ENCODE results near the gene WDR83.
A peak's percentile ranks its signal among the peaks of the same experiment; 100 is the strongest.
"Not testable (repeated sequence)": the region's sequence is repeated elsewhere in the genome, so short reads cannot be mapped to it uniquely, and the experiment has no call there.

WDR83 gene

DNA sequence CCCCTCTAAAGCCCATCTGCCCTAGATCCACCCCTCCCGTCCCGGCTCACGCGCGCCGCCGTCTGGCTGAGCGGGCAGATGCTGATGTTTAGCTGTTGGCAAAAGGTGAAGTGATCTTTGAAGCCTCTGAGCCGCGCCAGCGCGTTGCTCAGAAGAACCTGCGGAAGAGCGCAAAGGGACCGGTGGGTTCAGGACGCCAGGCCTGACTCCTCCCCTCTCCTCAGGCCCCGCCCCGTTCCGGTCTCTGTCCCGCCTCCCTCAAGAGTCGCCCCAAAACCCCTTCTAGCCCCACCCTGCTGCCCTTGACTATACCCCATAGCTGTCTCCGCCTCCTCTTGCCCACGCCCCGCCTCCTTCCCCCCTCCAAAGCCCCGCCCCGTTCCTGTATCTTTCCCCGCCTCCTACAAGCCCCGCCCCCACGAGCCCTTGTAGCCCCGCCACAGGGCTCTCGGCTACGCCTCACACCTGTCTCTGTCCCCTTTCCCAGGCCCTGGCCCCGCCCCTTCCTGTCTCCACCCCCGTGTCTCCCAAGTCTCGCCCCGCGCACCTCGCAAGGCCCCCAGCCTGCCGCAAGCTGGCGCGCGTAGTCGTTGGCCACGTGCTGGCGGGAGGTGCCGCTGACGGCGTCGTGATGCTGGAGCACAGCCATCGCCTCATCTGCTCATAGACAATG, 9.6 kb upstream of the WDR83 start:
- no peak for DNase-seq (ENCODE audit: low spot score)

DNA sequence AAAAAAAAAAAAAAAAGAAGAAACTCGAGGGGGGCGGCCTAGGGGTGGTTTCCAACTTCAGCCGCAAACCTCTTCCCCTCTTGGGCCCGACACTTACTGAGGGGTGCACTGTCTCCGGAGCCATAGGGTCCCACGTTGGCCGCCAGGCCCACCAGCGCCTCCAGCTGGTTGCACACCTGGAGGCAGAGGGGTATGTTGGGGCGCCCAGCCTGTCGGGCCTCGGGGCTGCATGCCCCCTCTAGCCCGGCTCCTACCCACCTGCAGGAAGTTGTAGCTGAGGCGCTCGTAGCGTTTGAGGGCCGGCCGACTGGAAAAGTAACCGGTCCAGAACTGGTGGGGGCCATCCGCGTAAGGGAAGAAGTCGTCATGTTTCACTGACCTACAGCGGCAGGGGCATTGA, 8.6 kb upstream of the WDR83 start:
- no peak for DNase-seq (ENCODE audit: low spot score)

- no peak for DNase-seq (ENCODE audit: low spot score)
These were observed 5.6 kb upstream of the WDR83 start for GRCh38 chr19:12660980-12661379.

GRCh38 chr19:12664406-12665280, 2.0 kb upstream of the WDR83 start:
- DNase-seq (ENCODE audit: low spot score): no peak

DNA sequence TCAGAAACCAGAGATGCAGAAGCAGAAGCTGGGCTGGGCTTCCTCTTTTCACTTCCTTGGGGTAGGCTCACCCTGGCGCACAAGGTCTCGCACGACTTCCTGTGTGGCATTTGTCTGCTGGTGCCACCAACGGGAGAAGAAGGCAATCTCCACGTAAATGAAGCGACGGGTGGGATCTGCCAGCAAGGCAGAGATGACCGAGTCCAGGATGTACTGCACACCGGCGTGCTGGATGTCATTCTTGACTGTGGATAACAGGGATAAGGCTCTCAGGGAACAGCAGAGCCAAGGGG, 1.4 kb upstream of the WDR83 start:
- DNase-seq (ENCODE audit: low spot score): no peak

DNA sequence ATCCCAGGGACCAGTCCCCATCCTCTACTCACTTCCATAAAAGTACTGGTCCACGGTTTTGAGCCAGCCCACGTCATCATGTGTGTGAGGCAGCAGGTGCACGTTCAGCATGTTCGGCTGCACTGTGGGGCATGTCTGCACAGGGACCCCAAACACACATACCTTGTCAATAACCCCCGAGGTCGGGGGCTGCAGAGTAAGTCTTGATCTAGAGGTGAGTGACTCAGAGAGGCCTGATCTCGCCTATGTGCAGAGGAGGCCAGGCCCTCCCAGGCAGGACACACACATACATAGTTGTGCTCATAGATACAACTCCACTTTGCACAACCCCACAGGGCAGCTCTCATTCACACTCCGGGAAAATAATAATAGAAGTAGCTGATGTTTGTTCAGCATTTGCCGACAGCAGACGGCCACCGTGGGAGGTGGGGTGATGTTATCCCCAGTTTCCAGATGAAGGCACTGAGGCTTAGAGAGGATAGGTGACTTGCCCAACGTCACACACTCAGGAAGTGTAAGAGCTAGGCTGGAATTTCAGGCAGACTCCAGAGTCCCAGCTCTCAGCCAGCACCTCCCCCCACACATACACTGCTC, 839 bp upstream of the WDR83 start:
- DNase-seq (ENCODE audit: low spot score): no peak

- DNase-seq (ENCODE audit: low spot score): no peak
These were observed 1.2 kb downstream of the WDR83 start for GRCh38 chr19:12667731-12668302.

DNA sequence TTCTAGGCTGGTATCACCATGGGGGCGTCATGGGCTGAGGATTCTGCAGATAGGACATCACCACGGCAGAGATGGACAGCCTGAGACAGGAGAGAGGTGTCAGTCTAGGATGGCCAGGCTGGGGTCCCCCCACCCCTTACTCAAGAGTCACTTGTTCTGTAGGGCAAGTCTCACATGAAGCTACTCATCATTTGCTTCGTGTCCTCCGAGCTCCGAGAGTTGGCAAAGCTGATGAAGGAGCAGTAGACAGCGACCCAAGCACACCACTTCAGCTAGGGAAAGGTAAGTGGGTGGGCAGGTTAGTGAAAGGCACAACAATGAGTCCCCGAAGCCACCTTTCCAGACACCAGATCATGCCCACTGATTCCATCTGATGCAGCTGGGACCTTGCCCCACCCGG, 1.7 kb downstream of the WDR83 start:
- DNase-seq (ENCODE audit: low spot score): no peak

DNA sequence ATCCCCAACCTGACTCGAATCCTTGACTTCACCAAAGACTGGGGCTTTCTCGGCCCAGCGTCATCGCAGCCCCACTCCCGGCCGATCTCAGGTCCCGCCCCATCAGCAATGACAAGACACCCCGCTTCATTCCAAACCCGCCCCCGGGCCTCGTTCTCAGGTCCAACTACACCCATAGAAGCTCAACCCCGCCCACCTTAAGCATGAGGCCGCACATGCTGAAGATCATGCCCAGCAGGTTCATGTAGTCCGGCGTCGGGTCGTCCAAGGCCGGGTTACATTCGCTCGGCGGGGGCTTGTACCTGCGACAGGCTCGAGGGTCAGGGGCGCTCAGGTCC, 2.3 kb downstream of the WDR83 start:
- DNase-seq (ENCODE audit: low spot score): peak; percentile 63

DNA sequence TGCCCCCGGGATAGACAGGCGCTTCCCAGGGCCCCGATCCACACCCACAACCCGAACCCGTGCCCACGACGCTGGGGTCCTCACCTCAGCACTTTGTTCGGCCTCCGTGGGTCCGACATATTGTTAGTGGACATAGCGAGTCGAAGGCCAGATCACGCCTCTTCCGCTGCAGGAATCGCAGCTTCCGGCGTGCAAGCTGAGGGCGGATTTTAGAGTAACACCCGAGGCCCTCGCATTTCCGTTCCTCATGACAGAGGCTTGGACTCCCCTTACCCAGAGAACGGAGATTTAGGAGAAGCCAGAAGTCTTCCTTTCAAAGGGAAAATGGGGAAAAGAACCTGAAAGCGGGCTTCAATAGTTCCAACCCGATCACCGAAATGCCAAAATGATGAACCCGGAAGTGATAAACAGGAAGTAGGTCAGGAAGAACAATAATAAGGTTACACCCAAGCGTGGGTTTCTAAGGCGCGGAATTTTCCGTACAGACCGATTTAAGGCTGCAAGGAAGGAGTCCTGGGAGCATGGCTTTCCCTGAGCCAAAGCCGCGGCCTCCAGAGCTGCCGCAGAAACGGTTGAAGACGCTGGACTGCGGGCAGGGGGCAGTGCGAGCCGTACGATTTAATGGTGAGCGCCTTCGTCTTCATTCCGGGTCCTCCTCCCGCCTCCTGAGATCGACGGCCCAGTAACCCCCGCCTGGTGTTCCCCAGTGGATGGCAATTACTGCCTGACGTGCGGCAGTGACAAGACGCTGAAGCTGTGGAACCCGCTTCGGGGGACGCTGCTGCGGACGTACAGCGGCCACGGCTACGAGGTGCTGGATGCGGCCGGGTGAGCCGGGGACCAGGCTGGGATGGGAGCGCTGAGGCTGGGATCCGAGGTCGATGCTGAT, 2.9 kb downstream of the WDR83 start:
- peak; percentile 82 for DNase-seq (ENCODE audit: low spot score)

DNA sequence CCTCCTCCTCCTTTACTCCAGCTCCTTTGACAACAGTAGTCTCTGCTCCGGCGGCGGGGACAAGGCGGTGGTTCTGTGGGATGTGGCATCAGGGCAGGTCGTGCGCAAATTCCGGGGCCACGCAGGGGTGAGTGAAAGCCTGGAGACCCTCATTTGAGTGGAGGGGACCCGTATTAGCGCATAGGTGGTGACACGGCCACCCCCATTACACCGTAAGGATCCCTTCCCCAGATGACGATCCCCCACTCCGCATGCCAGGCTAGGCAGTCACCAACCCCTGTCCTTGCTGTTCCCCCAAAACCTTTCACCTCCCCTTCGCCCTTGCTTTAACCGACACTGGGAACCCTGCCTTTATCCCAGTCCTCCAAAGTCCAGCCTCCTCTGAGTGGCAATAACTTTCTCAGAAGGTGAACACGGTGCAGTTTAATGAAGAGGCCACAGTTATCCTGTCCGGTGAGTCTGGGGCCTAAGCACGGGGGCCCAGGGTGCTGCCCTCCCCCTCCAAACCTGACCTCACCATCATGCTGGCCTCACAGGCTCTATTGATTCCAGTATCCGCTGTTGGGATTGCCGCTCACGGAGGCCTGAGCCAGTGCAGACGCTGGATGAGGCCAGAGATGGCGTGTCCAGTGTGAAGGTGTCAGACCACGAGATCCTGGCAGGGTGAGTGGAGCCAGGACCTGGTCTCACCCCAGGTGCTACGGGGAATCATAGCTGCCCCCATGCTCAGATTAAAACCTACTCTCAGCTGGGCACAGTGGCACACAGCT, 3.7 kb downstream of the WDR83 start:
- no peak for DNase-seq (ENCODE audit: low spot score)

GRCh38 chr19:12672744-12673143, 6.1 kb downstream of the WDR83 start:
- no peak for DNase-seq (ENCODE audit: low spot score)

DNA sequence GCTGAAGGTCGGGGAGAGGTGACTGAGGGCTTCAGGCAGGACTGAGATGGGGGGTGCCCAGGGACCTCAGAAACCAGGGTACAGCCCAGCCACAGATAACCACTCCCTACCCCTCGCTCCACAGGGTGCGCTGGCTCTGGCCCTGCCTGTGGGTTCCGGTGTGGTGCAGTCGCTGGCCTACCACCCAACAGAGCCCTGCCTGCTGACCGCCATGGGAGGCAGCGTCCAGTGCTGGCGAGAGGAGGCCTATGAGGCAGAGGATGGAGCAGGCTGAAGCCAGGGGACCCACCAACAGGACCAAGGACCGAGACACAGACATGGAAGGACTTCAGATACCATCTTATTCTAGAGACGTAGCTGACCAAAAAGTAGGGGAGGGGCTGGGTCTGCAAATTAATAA, 8.8 kb downstream of the WDR83 start:
- DNase-seq (ENCODE audit: low spot score): no peak

GRCh38 chr19:12675940-12676339, 9.3 kb downstream of the WDR83 start:
- DNase-seq (ENCODE audit: low spot score): no peak

GRCh38 chr19:12676384-12676792, 9.8 kb downstream of the WDR83 start:
- DNase-seq (ENCODE audit: low spot score): peak; percentile 86

- DNase-seq (ENCODE audit: low spot score): no peak
These were observed 10.3 kb downstream of the WDR83 start for GRCh38 chr19:12676928-12677327.

DNA sequence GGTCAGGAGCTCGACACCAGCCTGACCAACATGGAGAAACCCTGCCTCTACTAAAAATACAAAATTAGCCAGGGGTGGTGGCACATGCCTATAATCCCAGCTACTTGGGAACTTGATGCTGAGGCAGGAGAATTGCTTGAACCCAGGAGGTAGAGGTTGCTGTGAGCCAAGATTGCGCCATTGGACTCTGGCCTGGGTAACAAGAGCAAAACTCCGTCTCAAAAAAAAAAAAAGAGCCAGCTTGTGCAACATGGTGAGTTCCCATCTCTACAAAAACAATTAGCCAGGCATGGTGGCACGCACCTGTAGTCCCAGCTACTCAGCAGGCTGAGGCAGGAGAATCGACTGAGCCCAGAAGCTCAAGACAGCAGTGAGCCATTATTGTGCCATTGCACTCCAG, 11.4 kb downstream of the WDR83 start:
- DNase-seq (ENCODE audit: low spot score): not testable (repeated sequence)

- DNase-seq (ENCODE audit: low spot score): no peak
These were observed 13.4 kb downstream of the WDR83 start for GRCh38 chr19:12680034-12680433.

GRCh38 chr19:12681074-12681987, 14.7 kb downstream of the WDR83 start, which contains the start of gene DHPS:
TSS of gene DHPS (minus strand) at chr19:12681880. CDS start at chr19:12681766, 114 bp downstream.
- peak; percentile 96 for DNase-seq (ENCODE audit: low spot score)

DNA sequence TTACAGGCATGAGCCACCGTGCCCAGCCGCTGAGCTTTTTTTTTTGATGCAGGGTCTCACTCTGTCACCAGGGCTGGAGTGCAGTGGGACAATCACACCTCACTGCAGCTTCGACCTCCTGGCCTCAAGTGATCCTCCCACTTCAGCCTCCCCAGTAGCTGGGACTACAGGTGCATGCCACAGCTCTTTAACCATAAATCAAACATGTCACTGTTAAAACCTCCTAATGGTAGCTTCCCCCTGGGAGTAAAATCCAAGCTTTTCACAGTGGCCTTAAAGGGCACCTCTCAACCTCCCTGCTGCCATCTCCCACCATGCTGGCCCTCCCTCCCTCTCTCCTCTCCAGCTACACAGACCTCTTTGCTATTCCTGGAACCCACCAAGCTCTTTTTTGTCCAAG, 19.2 kb downstream of the WDR83 start:
- DNase-seq (ENCODE audit: low spot score): no peak
